ENCODE data around the gene ZNF814. TPM values are rescaled to one million over a fixed set of nuclear protein-coding genes. Genes with fewer than 3 reads are reported as not detected.

The ZNF814 gene
- total RNA-seq, 2 donors from 2014 or later, result 6.5 to 30.7 TPM

- 1% methylated on average over 12 to 44 of the region's 44 CpGs for WGBS, 2 donors
- peak; percentile 66 to 87 (median 85) for TF ChIP-seq POLR2A (IDR thresholded peaks at IDR 0.05)
- TF ChIP-seq CTCF (IDR thresholded peaks at IDR 0.05), result no peak
- peak; percentile 86 for ATAC-seq
- intact Hi-C loops (cut with DNase I), result no loop called here
- DNase-seq, result peak; percentile 89 to 95 (median 92)
- peak overlapping the region; percentile 68 to 90 (median 80) for H3K27ac ChIP-seq
- H3K4me3 ChIP-seq, result peak overlapping the region; percentile 64 to 89
- no peaks in the 10 kb centered on the region for H3K36me3 ChIP-seq (replicated peaks in 1 of 2; ENCODE audit: insufficient read depth in 1 of 2, low read depth in 2 of 2)
- peaks cover 57% of the 10 kb centered on the region for H3K4me1 ChIP-seq
- H3K27me3 ChIP-seq, result no peaks in the 10 kb centered on the region
- H3K9me3 ChIP-seq, result no peaks in the 10 kb centered on the region
Measured at GRCh38 chr19:57819475-57820148, 69.2 kb downstream of the ZNF814 start.

GRCh38 chr19:57818378-57818777 lies 70.5 kb downstream of the ZNF814 start:
- Histone ChIP-seq H3K4me3 (no peak overlapping the region), H3K27me3 (no peaks in the 10 kb centered on the region), H3K9me3 (no peaks in the 10 kb centered on the region), H3K36me3 (replicated peaks in 1 of 2; ENCODE audit: insufficient read depth in 1 of 2, low read depth in 2 of 2) (no peaks in the 10 kb centered on the region), H3K4me1 (peaks cover 52% of the 10 kb centered on the region), H3K27ac (no peak overlapping the region)
- intact Hi-C loops (cut with DNase I), result no loop called here
- TF ChIP-seq POLR2A (IDR thresholded peaks at IDR 0.05), result no peak
- TF ChIP-seq CTCF (IDR thresholded peaks at IDR 0.05), result no peak
- ATAC-seq (no peak), DNase-seq (no peak)
- WGBS, 2 donors, result 81 to 83% methylated on average over 7 of the region's 7 CpGs

- intact Hi-C loops (cut with DNase I), result no loop called here
Measured at GRCh38 chr19:57817976-57818375, 70.9 kb downstream of the ZNF814 start.

GRCh38 chr19:57816652-57817051 lies 72.2 kb downstream of the ZNF814 start:
- TF ChIP-seq POLR2A (IDR thresholded peaks at IDR 0.05), result peak in 2 of 3 donors; percentile 20 to 39
- no peak for TF ChIP-seq CTCF (IDR thresholded peaks at IDR 0.05)
- Histone ChIP-seq H3K4me3 (no peak overlapping the region), H3K9me3 (no peaks in the 10 kb centered on the region), H3K4me1 (peaks cover 48% of the 10 kb centered on the region), H3K27ac (peak overlapping the region in 3 of 4 donors; percentile 69 to 82 (median 77)), H3K27me3 (no peaks in the 10 kb centered on the region), H3K36me3 (replicated peaks in 1 of 2; ENCODE audit: insufficient read depth in 1 of 2, low read depth in 2 of 2) (no peaks in the 10 kb centered on the region)
- intact Hi-C loops (cut with DNase I), result no loop called here
- ATAC-seq (no peak), DNase-seq (peak in 2 of 4 donors; percentile 29 to 32)
- 69 to 72% methylated on average over 7 of the region's 7 CpGs for WGBS, 2 donors

More at GRCh38 chr19:57817976-57818375, 70.9 kb downstream of the ZNF814 start:
- WGBS, 2 donors, result 93% methylated on average over 14 of the region's 14 CpGs
- Histone ChIP-seq H3K27me3 (no peaks in the 10 kb centered on the region), H3K9me3 (no peaks in the 10 kb centered on the region), H3K4me1 (peaks cover 52% of the 10 kb centered on the region), H3K27ac (no peak overlapping the region), H3K4me3 (no peak overlapping the region), H3K36me3 (replicated peaks in 1 of 2; ENCODE audit: insufficient read depth in 1 of 2, low read depth in 2 of 2) (no peaks in the 10 kb centered on the region)
- DNase-seq, result no peak
- TF ChIP-seq POLR2A (IDR thresholded peaks at IDR 0.05) (no peak), CTCF (IDR thresholded peaks at IDR 0.05) (no peak)
- ATAC-seq, result no peak
